GM19397 (cell line): Measurements from ENCODE around the gene IPO4.

ENCODE experiments used
- ATAC-seq: cut with Tn5 transposase; IDR thresholded peaks from one replicate; pipeline ENCODE4 v1.9.1; 2021; ENCODE audit warnings: mild to moderate bottlenecking, moderate library complexity; ENCODE audit not compliant: unreplicated experiment

Gene IPO4

GRCh38 chr14:24135834-24136683, 52.6 kb downstream of the IPO4 start, which contains the start of gene PSME1:
Gene PSME1, plus strand, starts transcription at chr14:24136194. Its CDS starts 69 bp downstream, at chr14:24136263.
- peak; percentile 83 for ATAC-seq

GRCh38 chr14:24135584-24135833, 53.1 kb downstream of the IPO4 start:
- ATAC-seq, result no peak

GRCh38 chr14:24133735-24134134, 54.9 kb downstream of the IPO4 start:
- no peak for ATAC-seq

GRCh38 chr14:24132976-24133375, 55.6 kb downstream of the IPO4 start:
- no peak for ATAC-seq

GRCh38 chr14:24132061-24132685, 56.4 kb downstream of the IPO4 start:
- no peak for ATAC-seq

- ATAC-seq, result no peak
Observed at GRCh38 chr14:24131549-24131966, 57.1 kb downstream of the IPO4 start.

- no peak for ATAC-seq
Observed at GRCh38 chr14:24130717-24131548, 57.7 kb downstream of the IPO4 start.

- ATAC-seq, result no peak
Observed at GRCh38 chr14:24130380-24130716, 58.3 kb downstream of the IPO4 start, which contains the start of gene FITM1. Gene FITM1, plus strand, starts transcription at chr14:24130659. Its CDS starts 905 bp downstream, at chr14:24131564.
